Colonic mucosa (tissue), 4 donors: Measurements from ENCODE around the gene DDR1. TPM values are rescaled to one million over a fixed set of nuclear protein-coding genes. Genes with fewer than 3 reads are reported as not detected.

Experiments
- DNase-seq: peaks from one replicate; pipeline ENCODE4 v3.0.0-alpha.2; 2020
- H3K27ac ChIP-seq: fragments of 200-600 bp; one replicate; pipeline ENCODE4 v1.8.0; 2021
- H3K27me3 ChIP-seq: fragments of 200-600 bp; one replicate; pipeline ENCODE4 v1.8.0; 2021
- H3K36me3 ChIP-seq: fragments of 200-600 bp; one replicate; pipeline ENCODE4 v1.8.0; 2021
- H3K4me1 ChIP-seq: fragments of 200-600 bp; one replicate; pipeline ENCODE4 v1.8.0; 2021; ENCODE audit warnings: mild to moderate bottlenecking
- H3K4me3 ChIP-seq: fragments of 200-600 bp; one replicate; pipeline ENCODE4 v1.8.0; 2021
- H3K9ac ChIP-seq, 2 donors: one replicate each; pipeline ENCODE4 v1.7.0; 2013; ENCODE audit warnings: control low read depth in 2 of 2, low read depth in 2 of 2, low read length in 2 of 2
- H3K9me3 ChIP-seq: fragments of 200-600 bp; one replicate; pipeline ENCODE4 v1.8.0; 2021
- CTCF ChIP-seq: fragments of 200-600 bp; IDR thresholded peaks from one replicate; pipeline ENCODE4 v1.8.0; 2022; ENCODE audit warnings: antibody characterized with exemption, mild to moderate bottlenecking
- intact Hi-C: fragments of 100-400 bp; cut with DNase I; formaldehyde crosslinking; loops from one replicate; pipeline ENCODE4 v1.14.1; 2022
- total RNA-seq, 2 donors: library from RNA; stranded (reverse); fragmentation: NEBNext Ultra II Directional in 1 of 2; extraction: Animal tissue kit (Norgen Biotek cat#: 25700) in 1 of 2; gene quantifications; one replicate each; pipeline ENCODE4 v1.2.1, GENCODE V29; 2021
- donor health status: healthy.
- donor health status: DM: no; HTN: no; CAD: no.
- donor health status: DM: no; HTN: no; CAD: no.

DDR1 gene
- total RNA-seq, 2 donors from 2014 or later = 261 to 267 TPM

DNA sequence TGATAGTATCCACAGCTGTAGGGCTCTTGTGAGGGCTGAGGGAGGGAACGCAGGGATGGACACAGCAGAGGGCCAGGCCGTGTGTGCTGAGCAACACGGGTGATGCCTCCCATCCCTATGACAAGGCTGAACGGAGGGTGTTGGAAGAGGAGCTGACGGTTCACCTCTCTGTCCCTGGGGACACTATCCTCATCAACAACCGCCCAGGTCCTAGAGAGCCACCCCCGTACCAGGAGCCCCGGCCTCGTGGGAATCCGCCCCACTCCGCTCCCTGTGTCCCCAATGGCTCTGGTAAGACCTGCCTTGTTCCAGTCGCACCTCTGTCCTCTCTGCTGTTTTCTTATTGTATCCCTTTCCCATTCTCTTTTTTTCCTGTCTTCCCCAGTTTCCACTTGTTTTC lies 10.1 kb downstream of the DDR1 start:
- DNase-seq = no peak
- intact Hi-C loops = no loop called here

DNA sequence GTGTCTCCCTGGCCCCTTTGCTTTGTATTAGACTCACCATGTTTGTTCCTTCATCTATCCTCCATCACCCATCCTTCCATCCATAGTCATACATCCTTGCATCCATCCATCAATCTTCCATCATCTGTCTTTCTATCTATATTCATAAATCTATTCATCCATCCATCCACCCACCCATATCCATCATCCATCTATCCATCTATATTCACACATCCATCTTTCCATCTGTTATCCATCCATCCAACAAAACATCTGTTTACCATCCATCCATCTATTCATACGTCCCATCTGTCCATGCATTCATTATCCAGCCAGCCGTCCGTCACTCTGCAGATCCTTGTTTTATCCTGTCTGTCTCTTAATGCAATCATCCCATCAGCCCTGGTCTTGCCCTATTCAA lies 10.6 kb downstream of the DDR1 start:
- H3K4me3 ChIP-seq = no peak overlapping the region

More for the DNA sequence above, 10.1 kb downstream of the DDR1 start:
- H3K4me1 ChIP-seq = no peaks in the 10 kb centered on the region
- H3K4me3 ChIP-seq = no peak overlapping the region
- H3K36me3 ChIP-seq = peaks cover 22% of the 10 kb centered on the region
- H3K9ac ChIP-seq = no peak overlapping the region
- H3K27me3 ChIP-seq = no peaks in the 10 kb centered on the region
- no peak overlapping the region for H3K27ac ChIP-seq
- H3K9me3 ChIP-seq = no peaks in the 10 kb centered on the region
- no peak for TF ChIP-seq CTCF

DNA sequence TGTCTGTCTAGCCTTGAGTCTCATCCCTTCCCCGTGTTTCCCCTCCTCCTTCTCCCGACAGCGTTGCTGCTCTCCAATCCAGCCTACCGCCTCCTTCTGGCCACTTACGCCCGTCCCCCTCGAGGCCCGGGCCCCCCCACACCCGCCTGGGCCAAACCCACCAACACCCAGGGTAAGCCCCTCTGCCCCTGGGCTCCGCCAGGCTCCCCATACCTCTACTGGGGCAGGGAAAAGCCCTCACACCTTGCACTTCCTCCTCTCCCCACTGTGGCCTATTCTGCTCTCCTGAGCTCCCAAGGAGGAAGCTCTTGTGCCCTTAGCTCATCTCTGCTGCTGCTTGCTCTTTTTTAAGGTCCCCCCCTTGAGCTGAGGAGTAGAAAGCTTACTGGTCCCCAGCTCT lies 11.0 kb downstream of the DDR1 start:
- no peaks in the 10 kb centered on the region for H3K27me3 ChIP-seq
- no peak overlapping the region for H3K4me3 ChIP-seq
- intact Hi-C loops = no loop called here
- H3K27ac ChIP-seq = no peak overlapping the region
- H3K4me1 ChIP-seq = no peaks in the 10 kb centered on the region
- no peak overlapping the region for H3K9ac ChIP-seq
- no peak for DNase-seq
- TF ChIP-seq CTCF = no peak
- no peaks in the 10 kb centered on the region for H3K9me3 ChIP-seq
- peaks cover 23% of the 10 kb centered on the region for H3K36me3 ChIP-seq

More for the DNA sequence above, 10.6 kb downstream of the DDR1 start:
- no peaks in the 10 kb centered on the region for H3K27me3 ChIP-seq
- DNase-seq = no peak
- H3K27ac ChIP-seq = no peak overlapping the region
- H3K9me3 ChIP-seq = no peaks in the 10 kb centered on the region
- intact Hi-C loops = no loop called here
- H3K4me1 ChIP-seq = no peaks in the 10 kb centered on the region
- no peak for TF ChIP-seq CTCF
- peaks cover 23% of the 10 kb centered on the region for H3K36me3 ChIP-seq
- no peak overlapping the region for H3K9ac ChIP-seq

- no peak for TF ChIP-seq CTCF
Measured at GRCh38 chr6:30896541-30896940, 12.2 kb downstream of the DDR1 start.

GRCh38 chr6:30897882-30898281 lies 13.6 kb downstream of the DDR1 start:
- intact Hi-C loops = no loop called here
- DNase-seq = no peak
- no peaks in the 10 kb centered on the region for H3K4me1 ChIP-seq
- H3K9ac ChIP-seq = no peak overlapping the region
- H3K4me3 ChIP-seq = no peak overlapping the region
- TF ChIP-seq CTCF = no peak
- no peaks in the 10 kb centered on the region for H3K27me3 ChIP-seq
- no peak overlapping the region for H3K27ac ChIP-seq
- peaks cover 15% of the 10 kb centered on the region for H3K36me3 ChIP-seq
- no peaks in the 10 kb centered on the region for H3K9me3 ChIP-seq

More at GRCh38 chr6:30896541-30896940, 12.2 kb downstream of the DDR1 start:
- no peaks in the 10 kb centered on the region for H3K9me3 ChIP-seq
- no peak overlapping the region for H3K9ac ChIP-seq
- DNase-seq = no peak
- no peaks in the 10 kb centered on the region for H3K27me3 ChIP-seq
- peaks cover 23% of the 10 kb centered on the region for H3K36me3 ChIP-seq
- H3K4me1 ChIP-seq = no peaks in the 10 kb centered on the region
- intact Hi-C loops = no loop called here
- H3K27ac ChIP-seq = no peak overlapping the region
- H3K4me3 ChIP-seq = no peak overlapping the region
